Upper lobe of left lung (tissue), 4 donors: ENCODE results near the gene MCTP1.

ENCODE experiments used
- CTCF ChIP-seq, 6 experiments: fragments of 450-650 bp in 4 of 6; fragments of 200-600 bp in 2 of 6; sonication (generic) in 2 of 6; IDR thresholded peaks; one replicate each; pipeline ENCODE4 v1.5.1; 2016 to 2019; ENCODE audit warnings: antibody characterized with exemption in 6 of 6
- EP300 ChIP-seq, 4 donors: sonication (generic); formaldehyde crosslinking; IDR thresholded peaks; one replicate each; pipeline ENCODE4 v1.5.1; 2017; ENCODE audit warnings: antibody characterized with exemption in 4 of 4, control low read depth in 2 of 4
- POLR2A ChIP-seq, 4 donors: fragments of 450-650 bp; IDR thresholded peaks; one replicate each; pipeline ENCODE4 v1.5.1; 2016 to 2017; ENCODE audit warnings: antibody characterized with exemption in 4 of 4, mild to moderate bottlenecking in 2 of 4

GRCh38 chr5:95238560-95239325 is 46.2 kb downstream of the MCTP1 start:
- peak in 4 of 6 experiments; percentile 20 to 30 (median 22) for TF ChIP-seq CTCF (IDR thresholded peaks at IDR 0.05)
- TF ChIP-seq POLR2A (IDR thresholded peaks at IDR 0.05) = no peak
- no peak for TF ChIP-seq EP300 (IDR thresholded peaks at IDR 0.05)
